IMR-90 (cell line): ENCODE results near the gene RANBP10. TPM values are rescaled to one million over a fixed set of nuclear protein-coding genes. Genes with fewer than 3 reads are reported as not detected.

Experiments used
- ATAC-seq: fragments of 200-7000 bp; cut with Tn5 transposase; 2 replicates; pipeline ENCODE4 v1.9.1; 2020; ENCODE audit warnings: low read depth, mild to moderate bottlenecking, moderate library complexity
- BruUV-seq: library from RNA; stranded (reverse); fragments of 400-500 nt; replicated peaks from 2 replicates; lab custom pipeline; 2021; lab: Mats Ljungman, UMichigan
- CTCF ChIA-PET: fragments of 300-600 bp; formaldehyde crosslinking; extraction: SDS; loops from one replicate; lab custom pipeline; 2021; ENCODE audit warnings: antibody characterized with exemption; lab: Yijun Ruan, JAX
- POLR2A ChIA-PET: fragments of 300-600 bp; sonication (Branson Sonifier 250); formaldehyde crosslinking; loops from one replicate; lab custom pipeline; 2022; ENCODE audit warnings: antibody characterized with exemption; ENCODE audit not compliant: unreplicated experiment; lab: Charles Lee
- DNase-seq: peaks from one replicate; pipeline ENCODE4 v3.0.0; 2013
- H2AFZ ChIP-seq: replicated peaks from 2 replicates; pipeline ENCODE3; 2013; ENCODE audit warnings: low read length, mild to moderate bottlenecking; ENCODE audit not compliant: poor library complexity
- H2AK5ac ChIP-seq: 2 replicates; pipeline ENCODE4 v1.6.1; 2013; ENCODE audit warnings: low read depth, low read length, inconsistent platforms
- H2AK9ac ChIP-seq: replicated peaks from 2 replicates; pipeline ENCODE3; 2013; ENCODE audit warnings: mild to moderate bottlenecking, low read depth, low read length, moderate library complexity; ENCODE audit not compliant: poor library complexity
- H2BK120ac ChIP-seq: 2 replicates; pipeline ENCODE4 v1.6.1; 2013; ENCODE audit warnings: low read depth, low read length, inconsistent platforms
- H2BK15ac ChIP-seq: 3 replicates; pipeline ENCODE4 v1.6.1; 2013; ENCODE audit warnings: low read depth, low read length, inconsistent platforms
- H2BK20ac ChIP-seq: 2 replicates; pipeline ENCODE4 v1.6.1; 2013; ENCODE audit warnings: low read depth, mild to moderate bottlenecking, inconsistent platforms, low read length, moderate library complexity
- H2BK5ac ChIP-seq: 2 replicates; pipeline ENCODE4 v1.6.1; 2013; ENCODE audit warnings: mild to moderate bottlenecking, low read depth, low read length, inconsistent platforms; ENCODE audit not compliant: poor library complexity, severe bottlenecking
- H3K14ac ChIP-seq: replicated peaks from 2 replicates; pipeline ENCODE4 v1.6.1; 2013; ENCODE audit warnings: low read depth, low read length, inconsistent platforms
- H3K18ac ChIP-seq: 2 replicates; pipeline ENCODE4 v1.6.1; 2013; ENCODE audit warnings: low read depth, low read length, control low read depth
- H3K23ac ChIP-seq: 2 replicates; pipeline ENCODE4 v1.6.1; 2013; ENCODE audit warnings: low read depth, low read length, inconsistent platforms
- H3K27ac ChIP-seq: 2 replicates; pipeline ENCODE4 v1.5.1; 2013; ENCODE audit warnings: mild to moderate bottlenecking, control low read depth, low read length; ENCODE audit not compliant: insufficient read depth
- H3K27me3 ChIP-seq: 2 replicates; pipeline ENCODE4 v1.6.1; 2013; ENCODE audit warnings: low read length; ENCODE audit not compliant: control insufficient read depth, insufficient read depth
- H3K36me3 ChIP-seq: 2 replicates; pipeline ENCODE4 v1.6.1; 2013; ENCODE audit warnings: low read length, mixed read lengths; ENCODE audit not compliant: control insufficient read depth, insufficient read depth
- H3K4ac ChIP-seq: 2 replicates; pipeline ENCODE4 v1.6.1; 2013; ENCODE audit warnings: low read depth, low read length, inconsistent platforms
- H3K4me1 ChIP-seq: 2 replicates; pipeline ENCODE4 v1.6.1; 2013; ENCODE audit warnings: low read length, mixed read lengths; ENCODE audit not compliant: control insufficient read depth, insufficient read depth
- H3K4me2 ChIP-seq: 2 replicates; pipeline ENCODE4 v1.6.1; 2013; ENCODE audit warnings: low read depth, mild to moderate bottlenecking, control low read depth, low read length, moderate library complexity
- H3K4me3 ChIP-seq: 2 replicates; pipeline ENCODE4 v1.5.1; 2013; ENCODE audit warnings: low read depth, mild to moderate bottlenecking, control low read depth, low read length, moderate library complexity; ENCODE audit not compliant: insufficient read depth
- H3K56ac ChIP-seq: 2 replicates; pipeline ENCODE4 v1.6.1; 2013; ENCODE audit warnings: low read length, inconsistent platforms; ENCODE audit not compliant: insufficient read depth; ENCODE audit errors: extremely low read depth
- H3K79me1 ChIP-seq, 2 experiments: 2 replicates each; pipeline ENCODE4 v1.6.1; 2013; ENCODE audit warnings: low read length in 2 of 2, inconsistent platforms in 1 of 2, low read depth in 1 of 2
- H3K9ac ChIP-seq: 2 replicates; pipeline ENCODE4 v1.6.1; 2013; ENCODE audit warnings: low read depth, low read length, control low read depth
- H3K9me1 ChIP-seq: 2 replicates; pipeline ENCODE4 v1.6.1; 2013; ENCODE audit warnings: low read length, inconsistent platforms; ENCODE audit not compliant: insufficient read depth
- H3K9me3 ChIP-seq: 2 replicates; pipeline ENCODE4 v1.6.1; 2013; ENCODE audit warnings: low read length; ENCODE audit not compliant: control insufficient read depth, insufficient read depth
- H4K20me1 ChIP-seq: 2 replicates; pipeline ENCODE4 v1.6.1; 2013; ENCODE audit warnings: low read length, inconsistent platforms; ENCODE audit not compliant: insufficient read depth
- H4K5ac ChIP-seq: 2 replicates; pipeline ENCODE4 v1.6.1; 2013; ENCODE audit warnings: mild to moderate bottlenecking, low read depth, low read length, control low read depth
- H4K8ac ChIP-seq, 2 experiments: 2 replicates each; pipeline ENCODE4 v1.6.1; 2013; ENCODE audit warnings: low read depth in 2 of 2, low read length in 2 of 2, control low read depth in 1 of 2, inconsistent platforms in 1 of 2
- H4K91ac ChIP-seq: 2 replicates; pipeline ENCODE4 v1.6.1; 2013; ENCODE audit warnings: low read depth, low read length, inconsistent platforms; ENCODE audit not compliant: insufficient read depth
- CTCF ChIP-seq: conservative IDR thresholded peaks from 2 replicates; pipeline ENCODE4 v1.5.1; 2012; ENCODE audit warnings: mild to moderate bottlenecking, low read depth, low read length, improper control_type of control experiment
- ELK1 ChIP-seq: fragments of 150-350 bp; IDR thresholded peaks from 2 replicates; pipeline ENCODE4 v1.6.1; 2016; ENCODE audit warnings: low read depth, mild to moderate bottlenecking, low read length, moderate library complexity, borderline replicate concordance
- SMC3 ChIP-seq: fragments of 150-350 bp; IDR thresholded peaks from 2 replicates; pipeline ENCODE4 v1.6.1; 2016; ENCODE audit warnings: low read depth, mild to moderate bottlenecking, antibody characterized with exemption, low read length, moderate library complexity
- WGBS, 2 experiments: methylation state at CpG; one replicate each; pipeline versions ENCODE4 v1.1.5 to v1.1.7; 2013; ENCODE audit warnings: missing lambda C conversion rate in 2 of 2; ENCODE audit not compliant: insufficient read length in 1 of 2; ENCODE audit errors: extremely low coverage in 2 of 2; 5-methylcytosine and 5-hydroxymethylcytosine counted together
- dilution Hi-C: fragments of 300-500 bp; cut with HindIII; formaldehyde crosslinking; loops from one replicate; pipeline ENCODE4 v1.14.3; 2018; ENCODE audit warnings: low sequenced_read_pairs; ENCODE audit not compliant: unreplicated experiment
- in situ Hi-C: fragments of 300-500 bp; cut with MboI; formaldehyde crosslinking; loops from 3 replicates; pipeline ENCODE4 v1.14.3; 2019; ENCODE audit warnings: low sequenced_read_pairs, inconsistent platforms, mixed read lengths
- intact Hi-C: fragments of 100-400 bp; cut with micrococcal nuclease; formaldehyde crosslinking; loops from 2 replicates; pipeline ENCODE4 v1.10.0; 2022
- polyA plus RNA-seq, 3 experiments: library from polyadenylated mRNA; depleted of rRNA; stranded (reverse); fragments of >200 nt; gene quantifications; 2 replicates each; pipeline ENCODE4 v1.2.3, GENCODE V29; 2012; ENCODE audit warnings: low replicate concordance in 1 of 3
- total RNA-seq: library from RNA; depleted of rRNA; stranded (reverse); fragments of >200 nt; gene quantifications from 2 replicates; pipeline ENCODE4 v1.2.3, GENCODE V29; 2012

Gene RANBP10
- total and polyA plus RNA-seq, 2 of the 4 experiments (the other 2 are of a cell fraction), result 2.7 to 12.1 TPM

- Histone ChIP-seq H3K56ac (no peak overlapping the region), H2BK120ac (no peak overlapping the region), H3K9me1 (peaks cover 10% of the 10 kb centered on the region), H3K79me1 (peaks cover 7 to 42% of the 10 kb centered on the region in 2 experiments), H3K9me3 (no peaks in the 10 kb centered on the region), H3K4ac (no peak overlapping the region), H2AK9ac (peak overlapping the region; percentile 89), H2AK5ac (no peak overlapping the region), H4K8ac (peak overlapping the region; percentile 14 to 27; a peak in 2 of 4 replicates), H3K27me3 (0 out of 2 replicates have a peak, but pooled peaks cover 2% of the 10 kb centered on the region), H4K5ac (no peak overlapping the region), H3K4me3 (peak overlapping the region; percentile 66), H3K4me2 (peak overlapping the region; percentile 95), H3K27ac (no peak overlapping the region; the same call in 1 of the 2 replicates), H3K14ac (peak overlapping the region; percentile 50; the same call in 1 of the 2 replicates), H2BK20ac (no peak overlapping the region), H2AFZ (peak overlapping the region; percentile 92), H3K18ac (no peak overlapping the region), H3K36me3 (peaks cover 3% of the 10 kb centered on the region), H2BK5ac (no peak overlapping the region), H4K20me1 (0 out of 2 replicates have a peak, but pooled peaks cover 3% of the 10 kb centered on the region), H4K91ac (no peak overlapping the region), H3K23ac (peak overlapping the region; percentile 70; the same call in 1 of the 2 replicates), H3K4me1 (peaks cover 6% of the 10 kb centered on the region), H2BK15ac (no peak overlapping the region), H3K9ac (peak overlapping the region; percentile 58)
- TF ChIP-seq SMC3 (0 out of 2 replicates have a peak, but pooled peaks have one; percentile 19), ELK1 (no peak), CTCF (peak; percentile 12; the same call in 1 of the 2 replicates)
- ChIA-PET POLR2A (interaction anchor here (0.6 kb wide), 1 partner anchor 135 kb away, joined by 4 read pairs; no protein-coding TSS in a partner anchor), CTCF (interaction anchor here (0.6 to 1.8 kb wide), 2 partner anchors 9 to 307 kb away, joined by 3 to 19 read pairs; no protein-coding TSS in a partner anchor)
- BruUV-seq, result no TSS peak
- in situ Hi-C loops, result no loop called here
- ATAC-seq (peak; percentile 7), DNase-seq (no peak)
- intact Hi-C loops, result loop anchor here (5.0 to 10.0 kb wide), 3 partner anchors 90 to 282 kb away; partner anchors contain the start of genes GFOD2 and RIPOR1
- 0% methylated on average over 1 of the region's 24 CpGs; no CpG with 5 or more reads in 1 of the 2 experiments for WGBS, 2 experiments
- dilution Hi-C loops, result no loop called here
These were observed 855 bp upstream of the RANBP10 start for GRCh38 chr16:67807148-67807682.
